ENCODE data around the gene KBTBD2. TPM values are rescaled to one million over a fixed set of nuclear protein-coding genes. Genes with fewer than 3 reads are reported as not detected.
"Not testable (repeated sequence)": the region's sequence is repeated elsewhere in the genome, so short reads cannot be mapped to it uniquely, and the experiment has no call there.

KBTBD2 gene
- total and polyA plus RNA-seq, 2 donors (not counting 1 experiment from before 2014, with no cell fraction given) = 38.9 to 62.1 TPM

DNA sequence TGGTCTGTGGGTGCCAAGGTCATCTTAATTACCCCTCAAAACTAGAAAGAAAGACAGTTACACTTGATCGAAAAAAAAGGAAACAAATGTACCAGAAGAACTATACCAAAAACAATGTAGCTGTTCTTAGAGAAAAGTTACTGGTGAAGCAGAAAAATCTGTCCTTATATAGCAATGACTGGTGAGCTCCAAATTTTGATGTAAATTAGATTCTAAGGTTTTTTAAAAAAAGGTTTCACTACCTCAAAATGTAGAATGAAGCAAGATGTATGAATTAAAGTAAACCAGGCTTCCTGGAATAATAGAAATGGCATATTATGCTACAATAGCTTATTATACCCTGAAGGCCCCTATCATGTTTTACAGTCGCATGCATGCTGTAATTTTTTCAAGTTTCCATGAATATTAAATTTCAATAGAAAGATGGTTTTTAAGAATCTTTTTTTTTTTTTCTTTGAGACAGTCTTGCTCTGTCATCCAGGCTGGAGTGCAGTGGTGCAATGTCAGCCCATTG lies 37.3 kb upstream of the KBTBD2 start:
- peak overlapping the region; percentile 35 to 67 for H3K27ac ChIP-seq (ENCODE audit: low read length in 2 of 2)
- peaks cover 17 to 21% of the 10 kb centered on the region in 2 donors for H3K4me1 ChIP-seq (ENCODE audit: control insufficient read depth in 2 of 2, insufficient read depth in 2 of 2, low read length in 2 of 2)
- TF ChIP-seq, protein P1, sequence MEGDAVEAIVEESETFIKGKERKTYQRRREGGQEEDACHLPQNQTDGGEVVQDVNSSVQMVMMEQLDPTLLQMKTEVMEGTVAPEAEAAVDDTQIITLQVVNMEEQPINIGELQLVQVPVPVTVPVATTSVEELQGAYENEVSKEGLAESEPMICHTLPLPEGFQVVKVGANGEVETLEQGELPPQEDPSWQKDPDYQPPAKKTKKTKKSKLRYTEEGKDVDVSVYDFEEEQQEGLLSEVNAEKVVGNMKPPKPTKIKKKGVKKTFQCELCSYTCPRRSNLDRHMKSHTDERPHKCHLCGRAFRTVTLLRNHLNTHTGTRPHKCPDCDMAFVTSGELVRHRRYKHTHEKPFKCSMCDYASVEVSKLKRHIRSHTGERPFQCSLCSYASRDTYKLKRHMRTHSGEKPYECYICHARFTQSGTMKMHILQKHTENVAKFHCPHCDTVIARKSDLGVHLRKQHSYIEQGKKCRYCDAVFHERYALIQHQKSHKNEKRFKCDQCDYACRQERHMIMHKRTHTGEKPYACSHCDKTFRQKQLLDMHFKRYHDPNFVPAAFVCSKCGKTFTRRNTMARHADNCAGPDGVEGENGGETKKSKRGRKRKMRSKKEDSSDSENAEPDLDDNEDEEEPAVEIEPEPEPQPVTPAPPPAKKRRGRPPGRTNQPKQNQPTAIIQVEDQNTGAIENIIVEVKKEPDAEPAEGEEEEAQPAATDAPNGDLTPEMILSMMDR (IDR thresholded peaks at IDR 0.05) = no peak
- TF ChIP-seq EZH2 (IDR thresholded peaks at IDR 0.05; ENCODE audit: borderline replicate concordance, insufficient read depth, low read depth, low read length, poor library complexity, severe bottlenecking) = no peak
- ChIA-PET CTCF (interaction anchor here (1.0 to 3.3 kb wide), 3 partner anchors 15 to 82 kb away, joined by 3 to 13 read pairs (median 9); no protein-coding TSS in a partner anchor), POLR2A (no interaction called here)
- H4K20me1 ChIP-seq (ENCODE audit: control insufficient read depth, insufficient read depth, low read length, poor library complexity, severe bottlenecking) = no peaks in the 10 kb centered on the region
- ATAC-seq (ENCODE audit: low read depth) (peak; percentile 62), DNase-seq (peak; percentile 48)
- Mint-ChIP-seq H3K4me1 (peaks cover 26% of the 10 kb centered on the region), H3K27ac (peak overlapping the region; percentile 70), H3K4me3 (peak overlapping the region; percentile 30), H3K9me3 (ENCODE audit: insufficient read depth) (no peaks in the 10 kb centered on the region), H3K27me3 (no peaks in the 10 kb centered on the region)
- no peak overlapping the region for H2AFZ ChIP-seq (ENCODE audit: insufficient read depth, low read depth, low read length, poor library complexity, severe bottlenecking)
- H3K4me2 ChIP-seq (replicated peaks; ENCODE audit: low read depth, low read length, poor library complexity, severe bottlenecking) = peak overlapping the region; percentile 52
- peaks cover 0 to 4% (median 0%) of the 10 kb centered on the region in 3 donors for H3K9me3 ChIP-seq (ENCODE audit: control extremely low read depth in 1 of 3, control insufficient read depth in 2 of 3, insufficient read depth in 1 of 3, low read length in 2 of 3)
- peaks cover 0 to 17% of the 10 kb centered on the region in 2 experiments for H3K36me3 ChIP-seq (replicated peaks in 1 of 2; ENCODE audit: control extremely low read depth in 1 of 2, control insufficient read depth in 1 of 2, extremely low read depth in 1 of 2, insufficient read depth in 2 of 2, low read length in 1 of 2)
- no peak overlapping the region for H3K9ac ChIP-seq (ENCODE audit: low read length)
- peak overlapping the region in 1 of 5 experiments; percentile 29 for H3K4me3 ChIP-seq (ENCODE audit: control extremely low read depth in 1 of 5, extremely low read depth in 1 of 5, insufficient read depth in 1 of 5, low read depth in 2 of 5, low read length in 4 of 5)
- H3K79me2 ChIP-seq (ENCODE audit: control insufficient read depth, insufficient read depth, low read length) = peaks cover 27% of the 10 kb centered on the region
- H3K27me3 ChIP-seq (replicated peaks in 1 of 4; ENCODE audit: control extremely low read depth in 1 of 4, control insufficient read depth in 3 of 4, insufficient read depth in 4 of 4, low read length in 3 of 4) = no peaks in the 10 kb centered on the region
- WGBS (ENCODE audit: insufficient coverage) = no CpG with 5 or more reads among the region's 2 CpGs
- intact Hi-C loops (cut with micrococcal nuclease) = loop anchor here (2.0 kb wide), 1 partner anchor 14 kb away; no protein-coding TSS in a partner anchor

- WGBS (ENCODE audit: insufficient coverage) = 73% methylated on average over 1 of the region's 2 CpGs
- H3K9me3 ChIP-seq (ENCODE audit: control extremely low read depth in 1 of 3, control insufficient read depth in 2 of 3, insufficient read depth in 1 of 3, low read length in 2 of 3) = no peaks in the 10 kb centered on the region
- H3K27me3 ChIP-seq (replicated peaks in 1 of 4; ENCODE audit: control extremely low read depth in 1 of 4, control insufficient read depth in 3 of 4, insufficient read depth in 4 of 4, low read length in 3 of 4) = no peaks in the 10 kb centered on the region
- Mint-ChIP-seq H3K9me3 (ENCODE audit: insufficient read depth) (no peaks in the 10 kb centered on the region), H3K27ac (no peak overlapping the region), H3K27me3 (no peaks in the 10 kb centered on the region), H3K4me3 (no peak overlapping the region), H3K4me1 (no peaks in the 10 kb centered on the region)
- H3K9ac ChIP-seq (ENCODE audit: low read length) = no peak overlapping the region
- H3K4me2 ChIP-seq (replicated peaks; ENCODE audit: low read depth, low read length, poor library complexity, severe bottlenecking) = no peak overlapping the region
- TF ChIP-seq, protein P1 (IDR thresholded peaks at IDR 0.05) = no peak
- TF ChIP-seq EZH2 (IDR thresholded peaks at IDR 0.05; ENCODE audit: borderline replicate concordance, insufficient read depth, low read depth, low read length, poor library complexity, severe bottlenecking) = no peak
- no peak overlapping the region for H3K27ac ChIP-seq (ENCODE audit: low read length in 2 of 2)
- intact Hi-C loops (cut with micrococcal nuclease) = no loop called here
- peaks cover 2 to 14% of the 10 kb centered on the region in 2 experiments for H3K36me3 ChIP-seq (replicated peaks in 1 of 2; ENCODE audit: control extremely low read depth in 1 of 2, control insufficient read depth in 1 of 2, extremely low read depth in 1 of 2, insufficient read depth in 2 of 2, low read length in 1 of 2)
- no peaks in the 10 kb centered on the region for H4K20me1 ChIP-seq (ENCODE audit: control insufficient read depth, insufficient read depth, low read length, poor library complexity, severe bottlenecking)
- ATAC-seq (ENCODE audit: low read depth) (no peak), DNase-seq (no peak)
- peaks cover 11% of the 10 kb centered on the region for H3K79me2 ChIP-seq (ENCODE audit: control insufficient read depth, insufficient read depth, low read length)
- no peak overlapping the region for H2AFZ ChIP-seq (ENCODE audit: insufficient read depth, low read depth, low read length, poor library complexity, severe bottlenecking)
- H3K4me1 ChIP-seq (ENCODE audit: control insufficient read depth in 2 of 2, insufficient read depth in 2 of 2, low read length in 2 of 2) = no peaks in the 10 kb centered on the region
- no peak overlapping the region for H3K4me3 ChIP-seq (ENCODE audit: control extremely low read depth in 1 of 5, extremely low read depth in 1 of 5, insufficient read depth in 1 of 5, low read depth in 2 of 5, low read length in 4 of 5)
- CTCF ChIA-PET = no interaction called here
- POLR2A ChIA-PET = no interaction called here
Measured at GRCh38 chr7:32921896-32922295, 30.3 kb upstream of the KBTBD2 start.

DNA sequence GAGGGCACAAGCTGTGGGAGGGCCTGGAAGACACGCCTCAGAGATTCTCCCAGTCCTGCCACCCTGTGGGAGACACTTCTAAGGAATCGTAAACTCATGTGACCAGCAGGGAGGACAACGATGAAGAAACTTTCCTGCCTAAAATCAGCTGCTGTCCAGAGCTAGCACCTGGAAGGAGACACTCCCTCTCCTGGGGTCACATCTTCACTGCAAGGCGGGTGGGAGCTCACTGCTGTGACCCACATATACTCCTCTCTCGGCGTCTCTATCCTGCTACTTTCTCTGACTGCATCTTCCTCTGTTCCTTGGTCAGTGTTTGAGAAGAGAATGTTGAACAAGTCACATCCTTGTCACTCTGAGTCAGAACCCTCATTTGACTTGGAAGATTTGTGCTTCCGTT lies 25.4 kb upstream of the KBTBD2 start:
- H3K27me3 Mint-ChIP-seq; H3K27ac Mint-ChIP-seq; DNase-seq; H3K27me3 ChIP-seq (replicated peaks in 1 of 4; ENCODE audit: control extremely low read depth in 1 of 4, control insufficient read depth in 3 of 4, insufficient read depth in 4 of 4, low read length in 3 of 4); H4K20me1 ChIP-seq (ENCODE audit: control insufficient read depth, insufficient read depth, low read length, poor library complexity, severe bottlenecking); H3K4me2 ChIP-seq (replicated peaks; ENCODE audit: low read depth, low read length, poor library complexity, severe bottlenecking); H3K9me3 Mint-ChIP-seq (ENCODE audit: insufficient read depth); H3K4me1 Mint-ChIP-seq; H3K4me3 Mint-ChIP-seq; ATAC-seq (ENCODE audit: low read depth); H2AFZ ChIP-seq (ENCODE audit: insufficient read depth, low read depth, low read length, poor library complexity, severe bottlenecking); H3K27ac ChIP-seq (ENCODE audit: low read length in 2 of 2); H3K9me3 ChIP-seq (ENCODE audit: control extremely low read depth in 1 of 3, control insufficient read depth in 2 of 3, insufficient read depth in 1 of 3, low read length in 2 of 3); POLR2A ChIA-PET; H3K9ac ChIP-seq (ENCODE audit: low read length); intact Hi-C loops (cut with micrococcal nuclease); H3K4me1 ChIP-seq (ENCODE audit: control insufficient read depth in 2 of 2, insufficient read depth in 2 of 2, low read length in 2 of 2); H3K79me2 ChIP-seq (ENCODE audit: control insufficient read depth, insufficient read depth, low read length); H3K4me3 ChIP-seq (ENCODE audit: control extremely low read depth in 1 of 5, extremely low read depth in 1 of 5, insufficient read depth in 1 of 5, low read depth in 2 of 5, low read length in 4 of 5): not testable (repeated sequence)
- WGBS (ENCODE audit: insufficient coverage) = no CpG with 5 or more reads among the region's 7 CpGs
- CTCF ChIA-PET = interaction anchor here (0.6 kb wide), 1 partner anchor 12 kb away, joined by 5 read pairs; no protein-coding TSS in a partner anchor
- H3K36me3 ChIP-seq (replicated peaks in 1 of 2; ENCODE audit: control extremely low read depth in 1 of 2, control insufficient read depth in 1 of 2, extremely low read depth in 1 of 2, insufficient read depth in 2 of 2, low read length in 1 of 2) = peaks cover 1 to 20% of the 10 kb centered on the region in 2 experiments

Measured in B cell (primary cell).